NB4 (cell line): ENCODE results near the gene RASAL2.
A peak's percentile ranks its signal among the peaks of the same experiment; 100 is the strongest.

ENCODE experiments used
- DNase-seq: peaks from one replicate; pipeline ENCODE4 v3.0.0; 2010; ENCODE audit warnings: low read depth
- H3K4me3 ChIP-seq: one replicate; pipeline ENCODE4 v1.5.1; 2011; ENCODE audit warnings: mild to moderate bottlenecking, low read depth, low read length, moderate library complexity
- CTCF ChIP-seq: IDR thresholded peaks from one replicate; pipeline ENCODE4 v1.5.1; 2012; ENCODE audit warnings: low read depth, low read length
- MAX ChIP-seq: IDR thresholded peaks from 2 replicates; pipeline ENCODE4 v1.6.1; 2011; ENCODE audit warnings: low read depth, low read length
- MYC ChIP-seq: IDR thresholded peaks from 2 replicates; pipeline ENCODE4 v1.6.1; 2011; ENCODE audit warnings: low read depth, low read length
- POLR2A ChIP-seq: IDR thresholded peaks from 2 replicates; pipeline ENCODE4 v1.6.1; 2011; ENCODE audit warnings: mild to moderate bottlenecking; ENCODE audit not compliant: insufficient read length; ENCODE audit errors: extremely low read depth

The RASAL2 gene

GRCh38 chr1:178050084-178050483 lies 43.8 kb upstream of the RASAL2 start:
- H3K4me3 ChIP-seq = no peak overlapping the region
- no peak for DNase-seq
- TF ChIP-seq MAX (no peak), MYC (no peak), CTCF (no peak), POLR2A (no peak)

- TF ChIP-seq CTCF (no peak), POLR2A (no peak), MAX (no peak), MYC (no peak)
Observed at GRCh38 chr1:178051071-178051470, 42.8 kb upstream of the RASAL2 start.

GRCh38 chr1:178052650-178053461 lies 41.0 kb upstream of the RASAL2 start:
- TF ChIP-seq MYC (no peak), CTCF (no peak)
- H3K4me3 ChIP-seq = no peak overlapping the region
- no peak for DNase-seq

More at GRCh38 chr1:178051071-178051470, 42.8 kb upstream of the RASAL2 start:
- no peak overlapping the region for H3K4me3 ChIP-seq
- no peak for DNase-seq

GRCh38 chr1:178055093-178055492 lies 38.8 kb upstream of the RASAL2 start:
- TF ChIP-seq MYC (no peak), CTCF (peak; percentile 66)
- H3K4me3 ChIP-seq = no peak overlapping the region
- DNase-seq = peak; percentile 83

- TF ChIP-seq CTCF = peak; percentile 35
- no peak for TF ChIP-seq MAX
- no peak for TF ChIP-seq MYC
- TF ChIP-seq POLR2A = no peak
- H3K4me3 ChIP-seq = no peak overlapping the region
- peak; percentile 78 for DNase-seq
Observed at GRCh38 chr1:178055779-178056471, 38.0 kb upstream of the RASAL2 start.
